Ascending aorta (tissue), 2 donors: ENCODE measurements around the gene ZSCAN12. TPM values are rescaled to one million over a fixed set of nuclear protein-coding genes. Genes with fewer than 3 reads are reported as not detected.

ENCODE experiments used
- DNase-seq, 2 donors: peaks; one replicate each; pipeline ENCODE4 v3.0.0-alpha.2; 2019; ENCODE audit warnings: low spot score in 2 of 2
- H3K27ac ChIP-seq, 2 donors: fragments of 200-600 bp; sonication (generic); one replicate each; pipeline ENCODE4 v1.5.1; 2016 to 2017; ENCODE audit warnings: mild to moderate bottlenecking in 1 of 2
- H3K27me3 ChIP-seq: fragments of 200-600 bp; sonication (generic); one replicate; pipeline ENCODE4 v1.5.1; 2017
- H3K36me3 ChIP-seq, 2 donors: fragments of 200-600 bp; sonication (generic); one replicate each; pipeline ENCODE4 v1.5.1; 2016
- H3K4me1 ChIP-seq, 2 donors: fragments of 200-600 bp; sonication (generic); one replicate each; pipeline ENCODE4 v1.5.1; 2016 to 2017; ENCODE audit warnings: mild to moderate bottlenecking in 1 of 2
- H3K4me3 ChIP-seq, 2 donors: fragments of 200-600 bp; sonication (generic); one replicate each; pipeline ENCODE4 v1.5.1; 2016 to 2017; ENCODE audit warnings: mild to moderate bottlenecking in 1 of 2
- H3K9me3 ChIP-seq, 2 donors: fragments of 200-600 bp; sonication (generic); one replicate each; pipeline ENCODE4 v1.5.1; 2016
- intact Hi-C: fragments of 100-400 bp; cut with DNase I; formaldehyde crosslinking; loops from one replicate; pipeline ENCODE4 v1.15.1; 2023
- total RNA-seq: library from RNA; depleted of rRNA; stranded (reverse); fragments of >200 nt; gene quantifications from one replicate; pipeline ENCODE4 v1.1.0, GENCODE V29; 2016
- TF ChIP-seq, protein P1 (sequence below), 3 experiments: fragments of 200-600 bp in 2 of 3; fragments of 450-650 bp in 1 of 3; sonication (generic) in 2 of 3; IDR thresholded peaks; one replicate each; pipeline ENCODE4 v1.5.1; 2016 to 2019; ENCODE audit warnings: antibody characterized with exemption in 3 of 3, mild to moderate bottlenecking in 1 of 3, moderate library complexity in 1 of 3

The ZSCAN12 gene
- total RNA-seq, 1 donor from 2014 or later, result 5.3 TPM

- no peak overlapping the region for H3K4me3 ChIP-seq
- no peaks in the 10 kb centered on the region for H3K27me3 ChIP-seq
- H3K4me1 ChIP-seq, result no peaks in the 10 kb centered on the region
- TF ChIP-seq, protein P1, sequence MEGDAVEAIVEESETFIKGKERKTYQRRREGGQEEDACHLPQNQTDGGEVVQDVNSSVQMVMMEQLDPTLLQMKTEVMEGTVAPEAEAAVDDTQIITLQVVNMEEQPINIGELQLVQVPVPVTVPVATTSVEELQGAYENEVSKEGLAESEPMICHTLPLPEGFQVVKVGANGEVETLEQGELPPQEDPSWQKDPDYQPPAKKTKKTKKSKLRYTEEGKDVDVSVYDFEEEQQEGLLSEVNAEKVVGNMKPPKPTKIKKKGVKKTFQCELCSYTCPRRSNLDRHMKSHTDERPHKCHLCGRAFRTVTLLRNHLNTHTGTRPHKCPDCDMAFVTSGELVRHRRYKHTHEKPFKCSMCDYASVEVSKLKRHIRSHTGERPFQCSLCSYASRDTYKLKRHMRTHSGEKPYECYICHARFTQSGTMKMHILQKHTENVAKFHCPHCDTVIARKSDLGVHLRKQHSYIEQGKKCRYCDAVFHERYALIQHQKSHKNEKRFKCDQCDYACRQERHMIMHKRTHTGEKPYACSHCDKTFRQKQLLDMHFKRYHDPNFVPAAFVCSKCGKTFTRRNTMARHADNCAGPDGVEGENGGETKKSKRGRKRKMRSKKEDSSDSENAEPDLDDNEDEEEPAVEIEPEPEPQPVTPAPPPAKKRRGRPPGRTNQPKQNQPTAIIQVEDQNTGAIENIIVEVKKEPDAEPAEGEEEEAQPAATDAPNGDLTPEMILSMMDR (IDR thresholded peaks at IDR 0.05), result no peak
- no peak overlapping the region for H3K27ac ChIP-seq
- H3K9me3 ChIP-seq, result peaks cover 15 to 42% of the 10 kb centered on the region in 2 donors
- no peak for DNase-seq
- intact Hi-C loops, result loop anchor here (5.0 to 10.0 kb wide), 3 partner anchors 48 to 1735 kb away; partner anchors contain the start of genes PGBD1, POLR1H and PPP1R11
- H3K36me3 ChIP-seq, result peaks cover 27 to 36% of the 10 kb centered on the region in 2 donors
Measured at GRCh38 chr6:28330041-28330440, 69.5 kb downstream of the ZSCAN12 start.

Other genes with a start within 250 kb of the ZSCAN12 start
- 3.7 TPM for gene ZSCAN9, start 174.5 kb downstream of the ZSCAN12 start, total RNA-seq
- gene ZKSCAN4, start 147.5 kb downstream of the ZSCAN12 start, total RNA-seq, result 3.1 TPM
- gene NKAPL, start 140.4 kb downstream of the ZSCAN12 start, total RNA-seq, result not detected
- gene ZSCAN26, start 132.6 kb downstream of the ZSCAN12 start, total RNA-seq, result 2.6 TPM
- gene PGBD1, start 118.2 kb downstream of the ZSCAN12 start, total RNA-seq, result 3.0 TPM
- 0.21 TPM for gene ZSCAN31, start 63.6 kb downstream of the ZSCAN12 start, total RNA-seq
- 0.21 TPM for gene ZKSCAN3, start 49.8 kb downstream of the ZSCAN12 start, total RNA-seq
- gene ZSCAN23, start 43.7 kb upstream of the ZSCAN12 start, total RNA-seq, result not detected
- not detected for gene GPX6, start 116.0 kb upstream of the ZSCAN12 start, total RNA-seq
- not detected for gene GPX5, start 126.1 kb upstream of the ZSCAN12 start, total RNA-seq